ENCODE data around the gene SEPHS2.
"Not testable (repeated sequence)": the region's sequence is repeated elsewhere in the genome, so short reads cannot be mapped to it uniquely, and the experiment has no call there.

SEPHS2 gene

DNA sequence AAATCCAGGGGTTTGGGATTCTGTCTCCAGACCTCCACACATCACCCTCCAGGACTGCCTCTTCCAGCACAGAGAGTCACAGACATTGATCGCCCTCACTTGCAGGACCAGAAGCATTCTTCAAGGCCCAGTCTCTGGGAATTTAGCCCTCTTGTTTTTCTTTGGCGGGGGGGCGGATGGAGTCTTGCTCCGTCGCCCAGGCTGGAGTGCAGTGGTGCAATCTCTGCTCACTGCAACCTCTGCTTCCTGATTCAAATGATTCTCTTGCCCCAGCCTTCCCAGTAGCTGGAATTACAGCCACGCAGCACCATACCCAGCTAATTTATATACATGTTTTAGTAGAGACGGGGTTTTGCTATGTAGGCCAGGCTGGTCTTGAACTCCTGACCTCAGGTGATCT lies 18.4 kb upstream of the SEPHS2 start:
- DNase-seq, result no peak

DNA sequence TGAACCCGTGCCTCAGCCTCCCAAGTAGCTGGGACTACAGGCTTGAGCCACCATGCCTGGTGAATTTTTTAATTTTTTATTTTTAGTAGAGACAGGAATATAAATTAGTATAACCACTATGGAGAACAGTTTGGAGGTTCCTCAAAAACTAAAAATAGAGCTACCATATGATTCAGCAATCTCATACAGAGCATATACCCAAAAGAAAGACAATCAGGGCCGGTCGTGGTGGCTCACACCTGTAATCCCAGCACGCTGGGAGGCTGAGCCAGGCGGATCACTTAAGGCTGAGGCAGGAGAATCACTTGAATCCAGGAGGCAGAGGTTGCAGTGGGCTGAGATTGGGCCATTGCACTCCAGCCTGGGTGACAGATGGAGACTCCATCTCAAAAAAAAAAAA lies 15.8 kb upstream of the SEPHS2 start:
- DNase-seq, result not testable (repeated sequence)

DNA sequence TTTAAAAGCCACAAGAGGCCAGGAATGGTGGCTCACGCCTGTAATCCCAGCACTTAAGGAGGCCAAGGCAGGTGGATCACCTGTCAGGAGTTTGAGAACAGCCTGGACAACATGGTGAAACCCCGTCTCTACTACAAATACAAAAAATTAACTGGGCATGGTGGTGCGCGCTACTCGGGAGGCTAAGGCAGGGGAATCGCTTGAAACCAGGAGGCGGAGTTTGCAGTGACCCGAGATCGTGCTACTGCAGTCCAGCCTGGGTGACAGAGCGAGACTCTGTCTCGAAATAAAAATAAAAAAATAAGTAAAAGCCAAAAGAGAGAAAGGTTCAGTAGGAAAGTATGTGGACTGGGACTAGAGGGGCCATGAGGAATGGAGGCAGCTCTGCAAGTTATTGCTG lies 13.8 kb upstream of the SEPHS2 start:
- DNase-seq, result no peak

DNA sequence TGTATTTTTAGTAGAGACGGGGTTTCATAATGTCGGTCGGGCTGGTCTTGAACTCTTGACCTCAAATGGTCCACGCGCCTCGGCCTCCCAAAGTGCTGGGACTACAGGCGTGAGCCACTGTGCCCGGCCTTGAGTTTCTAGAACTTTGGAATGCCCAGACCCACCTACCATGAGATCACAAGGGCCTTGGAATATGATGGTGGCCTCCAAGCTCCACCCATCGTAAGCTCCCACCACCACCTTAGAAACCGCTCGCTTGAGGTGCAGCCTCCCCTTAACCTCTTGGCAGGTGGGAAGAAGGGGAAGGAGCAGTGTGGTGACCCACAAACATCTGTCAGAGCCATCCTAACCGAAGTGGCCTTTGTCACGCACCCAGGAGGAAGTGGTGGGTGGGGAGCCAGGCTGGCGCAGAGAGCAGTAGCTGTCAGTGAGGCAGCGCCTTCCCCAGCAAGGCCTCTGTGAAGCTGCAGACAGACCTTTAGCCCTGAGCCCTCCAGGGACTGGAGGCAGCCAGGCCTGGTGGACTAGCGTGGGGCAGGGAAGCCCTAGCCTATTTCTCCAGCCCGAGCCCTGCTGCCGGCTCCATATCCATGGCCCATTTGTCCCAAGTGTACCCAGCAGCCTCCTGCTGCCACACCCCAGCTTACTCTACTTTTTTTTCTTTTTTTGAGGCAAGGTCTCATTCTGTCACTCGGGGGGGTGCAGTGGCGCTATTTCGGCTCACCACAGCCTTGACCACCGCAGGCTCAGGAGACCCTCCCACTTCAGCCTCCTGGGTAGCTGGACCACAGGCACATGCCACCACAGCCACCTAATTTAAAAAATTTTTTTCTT lies 13.1 kb upstream of the SEPHS2 start:
- no peak for DNase-seq

DNA sequence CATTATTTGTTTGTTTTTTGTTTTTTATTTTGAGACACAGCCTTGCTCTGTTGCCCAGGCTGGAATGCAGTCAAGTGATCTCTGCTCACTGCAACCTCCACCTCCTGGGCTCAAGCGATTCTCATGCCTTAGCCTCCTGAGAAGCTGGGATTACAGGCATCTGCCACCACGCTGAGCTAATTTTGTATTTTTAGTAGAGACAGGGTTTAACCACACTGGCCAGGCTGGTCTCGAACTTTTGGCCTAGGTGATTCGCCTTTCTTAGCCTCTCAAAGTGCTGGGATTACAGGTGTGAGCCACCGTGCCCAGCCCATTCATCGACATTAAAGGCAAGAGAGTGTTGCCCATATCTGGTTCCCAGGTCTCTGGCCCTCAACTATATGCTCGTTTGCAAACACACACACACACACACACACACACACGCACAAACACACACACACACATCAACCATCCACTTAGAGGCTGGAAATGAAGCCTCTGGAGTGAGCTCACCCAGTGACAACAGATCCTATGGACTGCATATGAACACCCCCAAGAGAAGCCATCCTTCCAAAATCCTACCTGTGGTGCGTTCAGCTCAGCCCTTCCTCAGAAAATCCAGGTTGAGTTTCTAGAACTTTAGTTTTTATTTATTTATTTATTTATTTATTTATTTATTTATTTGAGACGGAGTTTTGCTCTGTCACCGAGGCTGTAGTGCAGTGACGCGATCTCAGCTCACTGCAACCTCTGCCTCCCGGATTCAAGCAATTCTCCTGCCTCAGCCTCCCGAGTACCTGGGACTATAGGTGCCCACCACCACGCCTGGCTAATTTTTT lies 12.3 kb upstream of the SEPHS2 start:
- no peak for DNase-seq

DNA sequence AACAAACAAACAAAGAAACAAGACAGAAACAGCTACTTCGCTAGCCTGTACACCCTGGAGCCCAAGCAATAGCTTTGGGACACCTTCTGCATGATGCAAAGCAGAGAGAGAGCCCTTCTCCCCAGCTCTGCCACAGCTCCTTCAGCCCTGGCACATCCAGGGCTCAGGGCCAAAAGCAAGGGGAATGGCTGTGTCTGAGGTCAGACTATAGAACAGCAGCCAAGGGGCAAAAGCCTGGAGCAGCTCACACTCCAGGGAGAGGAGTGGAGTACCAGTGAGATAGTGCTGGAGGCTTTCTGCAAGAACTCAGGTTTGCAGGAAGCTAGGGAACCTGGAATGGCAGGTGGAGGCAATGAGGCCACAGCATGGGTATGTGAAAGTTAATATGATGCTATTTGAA lies 11.6 kb upstream of the SEPHS2 start:
- no peak for DNase-seq

DNA sequence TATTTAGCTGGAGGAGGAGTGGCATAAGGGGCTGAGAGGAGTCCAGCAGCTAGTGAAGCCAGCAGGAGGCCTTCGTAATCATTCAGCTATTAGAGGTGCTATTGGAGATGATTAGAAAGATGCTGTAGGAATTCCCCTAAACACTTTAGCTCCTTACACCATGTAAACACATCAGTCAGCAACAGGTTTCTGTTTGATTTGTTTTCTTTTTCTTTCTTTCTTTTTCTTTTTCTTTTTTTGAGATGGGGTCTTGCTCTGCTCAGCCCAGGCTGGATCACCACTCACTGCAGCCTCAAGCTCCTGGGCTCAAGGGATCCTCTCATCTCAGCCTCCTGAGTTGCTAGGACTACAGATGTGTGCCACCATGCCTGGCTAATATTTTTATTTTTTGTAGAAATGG lies 10.6 kb upstream of the SEPHS2 start:
- no peak for DNase-seq

DNA sequence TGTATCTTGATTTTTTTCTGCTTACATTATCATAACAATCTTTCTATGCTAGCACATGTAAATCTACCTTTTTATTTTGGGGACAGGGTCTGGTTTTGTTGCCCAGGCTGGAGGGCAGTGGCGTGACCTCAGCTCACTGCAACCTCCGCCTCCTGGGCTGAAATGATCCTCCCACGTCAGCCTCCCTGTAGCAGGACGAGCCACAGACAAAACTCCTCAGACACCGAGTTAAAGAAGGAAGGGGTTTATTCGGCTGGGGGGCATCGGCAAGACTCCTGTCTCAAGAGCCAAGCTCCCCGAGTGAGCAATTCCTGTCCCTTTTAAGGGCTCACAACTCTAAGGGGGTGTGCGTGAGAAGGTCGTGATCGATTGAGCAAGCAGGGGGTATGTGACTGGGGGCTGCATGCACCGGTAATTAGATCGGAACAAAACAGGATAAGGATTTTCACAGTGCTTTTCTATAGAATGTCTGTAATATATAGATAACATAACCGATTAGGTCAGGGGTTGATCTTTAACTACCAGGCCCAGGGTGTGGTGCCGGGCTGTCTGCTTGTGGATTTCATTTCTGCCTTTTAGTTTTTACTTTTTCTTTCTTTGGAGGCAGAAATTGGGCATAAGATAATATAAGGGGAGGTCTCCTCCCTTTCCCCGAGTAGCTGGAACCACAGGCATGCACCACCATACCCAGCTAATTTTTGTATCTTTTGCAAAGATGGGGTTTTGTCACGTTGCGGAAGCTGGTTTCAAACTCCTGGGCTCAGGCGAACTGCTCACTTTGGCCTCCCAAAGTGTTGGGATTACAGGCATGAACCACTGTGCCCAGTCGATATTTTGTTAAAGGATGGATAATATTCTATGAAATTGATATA lies 7.3 kb upstream of the SEPHS2 start:
- not testable (repeated sequence) for DNase-seq

DNA sequence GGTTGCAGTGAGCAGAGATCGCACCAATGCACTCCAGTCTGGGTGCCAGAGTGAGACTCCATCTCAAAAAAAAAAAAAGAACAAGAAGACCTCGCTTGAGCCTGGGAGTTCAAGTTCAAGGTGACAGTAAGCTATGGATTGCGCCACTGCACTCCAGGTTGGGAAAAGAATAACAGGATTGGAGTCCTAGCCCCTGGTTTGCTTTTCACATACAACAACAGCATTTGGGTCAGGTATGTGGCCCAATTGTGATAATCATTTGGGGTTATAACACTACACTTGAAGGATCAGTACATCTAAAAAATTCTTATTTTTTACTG lies 3.4 kb upstream of the SEPHS2 start:
- no peak for DNase-seq

DNA sequence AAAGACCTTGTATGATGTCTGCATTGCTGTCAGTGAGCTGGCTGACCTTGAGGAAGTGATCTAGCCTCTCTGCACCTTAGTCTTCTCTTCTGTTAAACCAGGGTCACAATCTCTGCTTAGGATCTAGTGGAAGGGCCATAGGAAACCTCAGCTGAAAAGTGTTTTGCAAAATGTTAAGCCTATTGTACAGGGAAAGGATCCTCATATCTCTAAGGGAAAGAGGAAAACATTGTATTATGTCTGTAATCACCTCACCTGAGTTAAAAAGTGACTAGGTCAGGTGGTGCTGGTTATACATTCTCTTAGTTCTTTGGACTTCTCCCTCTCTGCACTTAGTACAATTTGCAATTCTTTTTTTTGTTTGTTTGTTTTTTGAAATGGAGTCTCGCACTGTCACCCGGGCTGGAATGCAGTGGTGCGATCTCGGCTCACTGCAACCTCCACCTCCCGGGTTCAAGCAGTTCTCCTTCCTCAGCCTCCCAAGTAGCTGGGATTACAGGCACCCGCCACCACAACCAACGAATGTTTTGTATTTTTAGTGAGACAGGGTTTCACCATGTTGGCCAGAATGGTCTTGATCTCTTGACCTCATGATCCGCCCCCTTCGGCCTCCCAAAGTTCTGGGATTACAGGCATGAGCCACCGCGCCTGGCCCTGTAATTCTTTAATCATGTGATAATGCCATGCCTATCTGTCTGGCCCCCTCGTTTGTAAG lies 2.0 kb upstream of the SEPHS2 start:
- DNase-seq, result no peak

DNA sequence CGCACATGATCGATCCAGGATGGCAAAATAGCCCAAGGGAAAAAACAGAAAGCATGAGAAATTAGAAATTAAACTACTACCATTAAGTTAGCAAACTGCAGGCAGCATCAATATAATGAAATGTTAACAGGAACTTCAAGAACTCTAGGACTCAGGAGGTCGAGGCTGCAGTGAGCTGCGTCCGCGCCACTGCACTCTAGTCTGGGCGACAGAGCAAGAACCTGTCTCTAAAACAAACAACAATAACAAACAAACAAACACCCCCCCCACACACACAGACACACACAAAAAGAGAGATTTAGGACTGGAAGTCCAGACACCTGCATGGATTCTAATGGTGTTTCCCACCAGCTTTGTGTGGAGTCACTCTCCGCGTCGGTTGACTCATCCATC lies 525 bp upstream of the SEPHS2 start:
- DNase-seq, result no peak

DNA sequence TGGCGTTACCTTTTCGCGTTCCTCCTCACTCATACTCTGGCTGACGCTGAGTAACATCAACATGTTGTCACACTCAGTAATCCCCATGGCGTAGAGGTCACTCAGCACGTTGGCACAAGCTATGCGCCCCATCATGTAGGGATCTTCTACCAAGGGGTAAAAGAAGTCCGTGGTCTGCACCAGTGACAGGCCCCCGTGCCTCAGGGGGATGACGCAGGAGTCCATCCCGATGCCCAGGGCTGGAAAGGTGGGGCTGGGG lies 596 bp downstream of the SEPHS2 start:
- no peak for DNase-seq

DNA sequence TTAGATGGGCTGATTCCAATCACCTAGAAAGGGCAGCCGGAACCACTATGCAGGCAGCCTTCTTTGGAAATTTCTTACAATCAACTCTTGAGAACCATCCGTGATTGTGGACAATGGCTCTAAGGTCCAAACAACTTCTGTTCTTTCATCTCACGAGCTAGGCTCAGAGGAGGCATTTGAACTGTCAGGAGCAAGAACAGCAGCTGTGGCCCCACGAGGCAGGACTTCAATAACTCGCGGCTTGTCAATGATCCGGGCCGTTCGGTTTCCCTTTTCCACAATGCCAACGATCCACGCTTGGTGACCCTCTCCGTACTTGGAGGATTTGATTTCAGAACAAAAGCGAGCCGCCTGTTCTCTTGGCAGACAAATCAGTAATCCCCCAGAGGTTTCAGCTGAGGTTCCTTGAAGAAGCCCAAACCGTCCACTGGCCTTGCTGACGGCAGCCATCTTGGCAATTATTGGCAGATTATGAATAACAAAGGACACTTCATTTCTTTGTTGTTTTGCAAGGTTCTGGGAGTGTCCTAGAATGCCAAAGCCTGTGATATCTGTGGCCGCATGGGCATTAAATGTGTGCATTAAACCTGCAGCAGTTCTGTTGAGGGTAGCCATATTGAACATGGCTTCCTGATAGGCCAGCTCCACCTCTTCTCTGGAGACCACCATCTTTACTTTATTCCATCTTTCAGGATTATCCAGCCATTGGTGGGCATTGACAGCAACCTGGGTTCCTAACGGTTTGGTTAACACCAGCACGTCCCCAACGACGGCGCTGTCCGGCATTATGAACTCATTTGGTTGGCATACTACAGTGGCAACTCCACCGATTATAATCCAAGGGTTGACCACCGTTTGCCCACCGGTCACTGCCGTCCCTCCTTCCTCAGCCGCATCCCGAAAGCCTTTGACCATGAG lies 1.2 kb downstream of the SEPHS2 start:
- DNase-seq, result no peak

DNA sequence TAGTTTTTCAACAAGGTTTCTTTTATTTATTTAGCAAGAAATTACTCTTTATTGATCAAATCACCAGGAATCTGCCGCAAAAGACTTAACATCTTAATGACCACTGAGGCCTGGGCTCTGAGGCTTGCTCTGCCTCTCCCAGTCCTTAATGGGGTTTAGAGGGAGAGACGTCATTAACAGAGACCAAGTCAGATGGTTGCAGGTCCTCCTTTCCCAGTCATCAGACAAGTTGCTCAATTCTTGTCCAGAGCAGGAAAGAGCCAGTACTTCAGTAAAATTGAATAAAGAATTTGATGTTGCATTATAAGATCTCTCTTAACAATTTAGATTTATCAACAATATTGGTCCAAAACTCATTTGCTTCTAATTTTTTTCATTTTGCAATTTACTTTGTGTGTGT lies 2.0 kb downstream of the SEPHS2 start:
- no peak for DNase-seq

DNA sequence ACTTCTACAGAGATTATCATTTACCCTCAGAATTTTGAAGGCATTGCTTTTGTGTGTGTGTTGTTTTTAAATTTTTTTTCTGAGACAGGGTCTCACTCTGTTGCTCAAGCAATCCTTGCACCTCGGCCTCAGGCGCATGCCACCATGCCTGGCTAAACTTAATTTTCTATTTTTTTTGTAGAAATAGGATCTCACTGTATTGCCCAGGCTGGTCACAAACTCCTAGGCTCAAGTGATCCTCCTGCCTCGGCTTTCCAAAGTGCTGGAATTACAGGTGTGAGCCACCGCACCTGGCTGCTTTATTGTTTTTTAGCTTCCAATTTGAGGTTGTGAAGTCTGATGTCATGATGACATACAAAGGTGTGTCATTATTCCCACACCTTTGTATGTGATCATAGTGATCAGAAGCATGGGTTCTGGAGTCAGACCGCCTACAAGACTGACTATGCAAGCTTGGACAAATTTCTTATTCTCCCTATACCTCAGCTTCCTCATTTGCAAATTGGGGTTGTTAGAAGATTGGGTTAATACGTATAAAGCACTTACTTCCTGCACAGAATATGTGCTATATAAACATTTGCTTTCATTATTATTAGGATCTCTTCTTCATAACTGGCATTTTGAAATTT lies 5.8 kb downstream of the SEPHS2 start:
- no peak for DNase-seq

DNA sequence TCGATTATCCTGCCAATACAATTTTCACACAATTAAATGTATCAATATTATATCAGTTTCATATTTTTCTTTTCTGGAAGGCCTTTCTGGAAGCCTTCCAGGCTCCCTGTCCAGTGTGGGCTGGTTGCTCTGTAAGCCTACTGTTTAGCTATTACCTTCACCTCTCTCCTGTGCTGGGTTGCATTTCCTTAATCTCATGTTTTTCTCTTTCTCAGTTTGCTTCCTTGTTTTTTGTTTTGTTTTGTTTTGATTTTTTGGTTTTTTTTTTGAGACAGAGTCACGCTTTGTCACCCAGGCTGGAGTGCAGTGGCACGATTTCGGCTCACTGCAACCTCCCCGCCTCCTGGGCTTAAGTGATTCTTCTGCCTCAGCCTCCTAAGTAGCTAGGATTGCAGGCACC lies 6.8 kb downstream of the SEPHS2 start:
- no peak for DNase-seq

DNA sequence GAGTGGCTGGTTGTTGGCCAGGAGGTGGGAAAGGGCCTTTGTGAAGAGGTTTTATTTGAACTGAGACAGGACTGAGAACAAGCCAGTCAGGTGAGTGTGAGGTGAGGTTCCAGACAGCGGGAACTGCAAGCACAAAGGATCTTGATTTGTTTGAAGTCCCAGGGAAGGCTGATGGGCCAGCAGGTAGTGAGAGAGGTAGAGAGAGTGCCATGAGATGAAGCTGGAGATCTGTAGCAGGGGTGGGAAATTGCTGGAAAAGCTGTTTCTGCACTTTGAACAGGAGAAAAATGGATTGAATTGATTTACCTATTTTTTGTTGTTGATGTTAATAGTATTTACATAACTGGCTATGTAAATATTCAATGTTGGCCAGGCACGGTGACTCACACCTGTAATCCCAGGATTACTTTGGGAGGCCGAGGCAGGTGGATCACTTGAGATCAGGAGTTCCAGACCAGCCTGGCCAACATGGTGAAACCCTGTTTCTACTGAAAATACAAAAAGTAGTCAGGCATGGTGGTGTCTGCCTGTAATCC lies 8.1 kb downstream of the SEPHS2 start:
- DNase-seq, result no peak

DNA sequence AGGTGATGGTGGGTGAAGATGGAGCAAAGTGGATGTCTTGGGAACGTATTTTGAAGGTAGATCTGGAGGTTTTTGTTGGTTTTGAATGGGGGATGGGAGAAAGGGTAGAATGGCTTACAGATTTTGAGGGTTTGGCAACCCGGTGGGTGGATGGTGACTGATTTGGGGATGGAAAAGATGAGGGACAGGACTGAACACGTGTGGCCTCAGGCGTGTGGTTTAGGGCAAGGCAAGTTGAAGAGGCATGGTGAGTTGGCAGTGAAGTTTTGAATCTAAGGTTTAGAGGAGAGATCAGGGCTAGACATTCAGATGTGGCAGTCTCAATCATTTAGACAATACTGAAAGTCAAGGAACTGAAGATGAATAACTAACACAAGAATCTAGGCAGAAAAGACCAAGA lies 10.8 kb downstream of the SEPHS2 start:
- no peak for DNase-seq

DNA sequence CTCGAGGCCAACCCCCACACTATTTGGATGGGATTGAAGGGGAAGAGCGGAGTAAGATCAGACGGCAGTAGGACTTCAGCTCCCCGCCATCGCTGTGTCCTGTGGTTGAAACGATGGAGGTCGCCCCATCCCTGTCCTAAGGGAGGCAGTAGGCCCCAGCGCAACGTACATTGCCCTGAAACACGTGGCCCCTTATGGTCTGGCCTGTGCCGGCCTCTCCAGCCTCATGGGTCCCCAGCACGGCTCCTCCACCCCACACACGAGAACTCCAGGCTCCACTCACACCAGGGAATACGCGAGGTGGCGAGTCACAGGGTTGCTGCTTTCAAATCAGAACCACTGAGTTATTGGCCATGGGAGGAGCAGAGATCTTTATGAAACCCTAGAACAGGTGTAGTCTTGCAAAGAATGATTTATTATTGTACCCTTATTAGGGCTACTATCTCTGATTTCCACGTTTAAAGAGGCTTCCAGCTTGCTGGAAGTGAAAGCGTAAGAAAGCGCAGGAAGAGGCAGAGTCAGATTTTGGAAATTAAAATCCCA lies 15.2 kb downstream of the SEPHS2 start:
- no peak for DNase-seq

DNA sequence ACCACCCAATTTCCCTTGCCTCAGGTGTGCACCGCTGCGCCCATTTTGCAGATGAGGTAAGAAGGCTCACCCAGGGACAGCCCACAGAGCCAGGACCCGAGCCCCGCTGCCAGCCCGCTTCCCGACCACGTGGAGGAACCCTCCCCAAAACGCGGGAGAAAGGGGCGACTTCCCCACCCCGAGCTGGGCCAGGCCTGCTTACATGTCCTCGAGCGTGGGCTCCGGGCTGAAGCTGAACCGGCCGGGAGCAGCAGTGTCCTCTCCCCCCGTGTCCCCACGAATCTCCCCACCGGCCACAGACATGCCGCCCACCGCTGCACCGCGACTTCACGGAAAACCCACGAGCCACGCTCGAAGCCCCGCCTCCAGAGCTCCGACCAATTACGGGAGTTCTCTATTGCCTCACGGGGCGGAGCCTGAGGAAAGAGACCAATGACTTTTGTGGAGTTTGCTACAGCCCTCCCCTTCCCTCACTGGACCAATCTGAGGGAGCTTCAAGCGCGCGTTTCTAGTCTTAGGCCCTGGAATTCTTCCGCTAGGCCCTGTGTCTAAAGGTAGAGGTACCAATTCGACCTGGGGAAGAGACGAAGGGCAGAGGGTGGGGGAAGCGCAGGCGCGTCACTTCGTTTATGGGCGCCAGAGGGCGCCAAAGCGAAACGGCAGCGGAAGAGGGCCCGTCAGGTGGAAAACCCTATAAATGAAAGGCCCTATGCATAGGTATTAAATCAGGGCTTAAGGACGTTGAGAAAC lies 15.8 kb downstream of the SEPHS2 start, which contains the start of gene DCTPP1:
Gene DCTPP1, minus strand, starts transcription at position 353 of the 750 bp plus-strand sequence. Its CDS starts 50 bp downstream, at position 303.
- peak; percentile 98 for DNase-seq

Measured in DMS 273 treated with DMSO at 0.1 percent for 48 hours (cell line).